Activated naive CD4-positive, alpha-beta T cell (primary cell): ENCODE results near the gene NTN4.
"Not testable (repeated sequence)": the region's sequence is repeated elsewhere in the genome, so short reads cannot be mapped to it uniquely, and the experiment has no call there.

ENCODE experiments used
- DNase-seq, 4 experiments: peaks; one replicate each; lab custom pipeline; 2025; lab: John Stamatoyannopoulos, UW

Gene NTN4

DNA sequence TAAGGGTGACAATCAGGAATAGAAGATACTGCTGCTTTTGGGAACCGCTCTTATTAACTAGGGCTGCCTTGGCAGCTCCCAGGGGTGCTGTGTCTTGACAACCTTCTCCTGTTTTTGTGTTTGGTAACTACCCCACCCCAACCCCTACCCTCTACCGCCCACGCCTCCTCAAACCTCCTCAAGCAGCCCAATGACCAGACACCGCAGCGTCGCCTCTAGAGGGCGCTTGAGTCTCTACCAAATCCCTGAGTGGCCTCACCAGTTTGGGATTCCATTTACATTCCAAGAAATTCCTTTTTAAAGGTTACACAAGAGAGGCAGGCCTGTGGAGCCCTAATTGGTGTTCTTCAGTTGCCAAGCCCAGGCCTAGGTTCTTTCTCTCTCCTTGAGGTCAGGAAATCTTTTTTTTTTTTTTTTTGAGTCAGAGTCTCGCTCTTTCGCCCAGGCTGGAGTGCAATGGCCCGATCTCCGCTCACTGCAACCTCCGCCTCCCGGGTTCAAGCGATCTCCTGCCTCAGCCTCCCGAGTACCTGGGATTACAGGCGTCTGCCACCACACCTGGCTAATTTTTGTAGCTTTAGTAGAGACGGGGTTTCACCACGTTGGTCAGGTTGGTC lies 166.9 kb downstream of the NTN4 start:
- DNase-seq, result no peak

DNA sequence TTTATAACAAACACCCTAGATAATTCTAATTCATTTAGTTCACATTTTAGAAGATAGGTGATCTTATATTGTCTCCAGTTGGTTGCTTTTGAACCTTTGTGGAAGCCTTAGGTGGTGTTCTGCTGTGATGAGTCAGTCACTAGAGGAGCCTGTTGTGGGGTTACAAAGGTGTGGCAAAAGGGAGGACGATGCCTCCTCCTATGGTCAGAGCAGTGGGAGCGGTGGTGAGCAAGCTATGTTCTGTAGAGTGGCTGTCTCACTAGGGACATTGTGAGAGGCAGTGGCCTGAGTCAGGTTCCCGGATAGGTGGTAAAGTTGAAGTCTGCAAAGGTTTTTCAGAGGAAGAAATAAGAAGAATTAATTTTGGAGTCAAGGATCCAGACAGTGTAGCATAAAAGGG lies 167.7 kb downstream of the NTN4 start:
- DNase-seq, result no peak

DNA sequence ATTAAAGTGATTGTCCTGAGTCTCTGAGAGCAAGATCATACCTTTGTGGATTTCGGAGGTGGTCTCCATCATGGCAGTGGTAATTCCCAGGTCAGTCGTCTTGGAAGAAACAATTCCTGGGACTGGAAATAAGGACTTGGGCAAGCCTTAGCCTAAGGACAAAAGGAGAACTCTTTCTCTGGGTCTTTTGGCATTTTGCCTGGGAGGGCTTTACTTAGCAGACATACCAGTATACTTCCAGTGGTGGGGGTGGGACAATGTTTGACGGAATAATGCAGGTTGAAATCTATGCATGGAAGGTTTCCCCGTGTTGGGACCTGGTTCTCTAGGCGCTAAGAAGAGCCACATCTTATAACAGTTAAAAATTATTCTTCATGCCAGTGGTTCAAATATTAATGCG lies 168.8 kb downstream of the NTN4 start:
- no peak for DNase-seq

DNA sequence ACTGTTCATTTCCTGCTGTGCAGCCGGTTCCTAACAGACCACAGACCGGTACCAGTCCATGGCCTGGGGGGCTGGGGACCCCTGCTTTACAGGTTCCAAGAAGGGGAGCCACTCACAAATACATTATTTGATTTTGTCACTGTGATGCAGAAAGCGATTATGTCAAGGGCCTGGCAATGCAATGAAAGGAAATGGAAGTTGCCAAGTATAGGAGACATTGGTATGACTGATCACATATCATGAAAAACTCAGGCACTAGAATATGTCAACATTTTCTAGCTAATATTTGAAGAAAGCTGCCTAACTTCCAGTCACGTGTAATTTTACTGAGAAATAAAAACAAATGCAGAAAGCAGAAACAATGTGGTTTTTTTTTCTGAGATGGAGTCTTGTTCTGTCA lies 170.4 kb downstream of the NTN4 start:
- no peak for DNase-seq

DNA sequence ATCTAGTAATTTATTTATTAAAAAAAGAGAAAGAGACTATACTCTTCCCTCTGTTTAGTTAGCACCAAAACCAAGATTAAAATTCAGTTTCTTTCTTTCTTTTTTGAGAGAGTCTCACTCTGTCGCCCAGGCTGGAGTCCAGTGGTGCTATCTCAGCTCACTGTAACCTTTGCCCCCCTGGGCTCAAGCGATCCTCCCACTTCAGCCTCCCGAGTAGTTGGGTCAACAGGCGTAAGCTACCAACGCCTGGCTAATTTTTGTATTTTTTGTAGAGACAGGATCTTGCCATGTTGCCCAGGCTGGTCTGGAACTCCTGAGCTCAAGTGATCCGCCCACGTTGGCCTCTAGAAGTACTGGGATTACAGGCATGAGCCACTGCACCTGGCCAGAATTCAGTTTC lies 174.1 kb downstream of the NTN4 start:
- not testable (repeated sequence) for DNase-seq

DNA sequence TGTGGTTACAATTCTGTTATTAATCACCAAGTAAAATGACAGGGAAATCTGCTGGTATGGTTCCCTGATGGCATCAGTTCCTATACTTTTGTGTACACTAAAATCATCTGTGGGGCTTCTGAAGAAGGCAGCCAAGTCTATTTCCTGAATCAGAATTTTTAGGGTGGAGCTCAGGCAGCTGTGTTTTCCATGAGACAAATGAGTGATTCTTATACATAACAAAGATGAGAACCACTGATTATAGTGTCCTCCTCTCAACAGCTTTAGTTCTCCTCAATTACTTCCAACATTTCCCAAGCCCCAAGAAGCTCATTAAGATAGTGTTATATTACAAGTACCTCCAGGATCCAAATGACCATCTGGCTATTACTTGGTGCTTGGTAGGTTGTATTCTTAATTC lies 174.8 kb downstream of the NTN4 start:
- no peak for DNase-seq

DNA sequence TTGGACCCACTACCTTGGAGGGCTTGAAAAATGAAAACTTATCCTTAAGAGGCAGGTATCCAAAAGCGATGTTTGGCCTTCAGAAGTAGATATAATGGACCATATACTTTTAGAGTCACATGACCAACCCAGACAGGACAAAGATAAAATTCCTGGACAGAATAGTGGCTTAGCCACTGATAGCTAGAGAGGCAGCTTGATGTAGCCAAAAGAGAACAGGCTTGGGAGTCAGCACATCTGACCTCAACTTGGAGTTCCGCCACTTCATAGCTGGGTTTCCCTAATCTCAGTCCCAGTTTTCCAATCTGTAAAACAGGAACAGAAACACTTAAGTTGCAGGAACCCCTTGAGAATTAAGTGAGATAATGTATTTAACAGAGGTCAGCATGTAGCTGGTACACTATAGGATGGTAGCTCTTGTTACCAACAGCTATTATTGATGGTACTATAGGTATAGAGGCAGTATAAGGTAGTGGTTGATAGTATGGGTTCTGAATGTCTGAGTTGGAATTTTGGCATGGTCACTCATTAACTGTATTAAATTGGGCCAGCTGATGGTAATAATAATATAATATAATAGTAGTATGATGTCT lies 176.1 kb downstream of the NTN4 start:
- no peak for DNase-seq

DNA sequence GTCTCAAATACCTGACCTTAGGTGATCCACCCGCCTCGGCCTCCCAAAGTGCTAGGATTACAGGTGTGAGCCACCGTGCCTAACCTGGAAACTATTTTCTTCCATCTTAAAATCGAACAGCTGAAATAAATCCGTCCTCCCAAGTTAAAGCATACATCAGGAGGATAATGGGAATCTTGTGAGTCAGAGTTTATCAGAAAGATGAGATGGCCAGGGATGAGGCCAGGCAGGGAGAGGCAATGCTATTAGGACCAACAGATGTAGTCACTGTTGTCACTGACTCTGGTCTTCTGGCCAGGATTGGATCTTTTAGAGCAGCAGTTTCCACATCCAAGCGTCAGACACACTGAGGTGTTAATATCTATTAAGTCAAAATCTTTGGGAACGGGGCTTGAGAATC lies 177.5 kb downstream of the NTN4 start:
- no peak for DNase-seq

DNA sequence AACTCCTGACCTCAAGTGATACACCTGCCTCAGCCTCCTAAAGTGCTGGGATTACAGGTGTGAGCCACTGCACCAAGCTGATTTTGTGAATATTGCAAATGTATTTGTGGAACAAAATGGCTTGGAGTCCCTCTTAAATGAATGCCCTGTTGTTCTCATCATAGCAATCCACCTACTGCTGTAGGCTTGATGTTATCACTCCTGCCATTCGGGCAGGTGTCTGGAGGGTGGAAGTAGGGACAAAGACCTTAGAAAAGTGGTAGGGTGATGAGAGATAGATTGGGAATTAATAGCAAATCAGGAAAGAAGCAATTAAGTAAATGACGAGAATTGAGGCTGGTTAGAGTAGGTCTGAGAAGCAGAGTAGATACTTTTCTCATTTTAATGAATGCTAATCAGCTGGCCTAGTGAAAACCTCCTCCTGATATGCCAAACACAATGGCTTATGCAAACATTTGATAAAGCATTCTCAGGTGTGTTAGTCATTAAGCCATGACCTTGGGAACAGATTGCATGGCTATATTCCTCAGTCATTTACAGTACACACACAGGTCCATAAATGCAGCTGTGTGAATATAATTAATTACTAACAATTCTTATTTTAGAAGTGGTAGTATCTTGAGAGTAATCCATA lies 178.8 kb downstream of the NTN4 start:
- no peak for DNase-seq

DNA sequence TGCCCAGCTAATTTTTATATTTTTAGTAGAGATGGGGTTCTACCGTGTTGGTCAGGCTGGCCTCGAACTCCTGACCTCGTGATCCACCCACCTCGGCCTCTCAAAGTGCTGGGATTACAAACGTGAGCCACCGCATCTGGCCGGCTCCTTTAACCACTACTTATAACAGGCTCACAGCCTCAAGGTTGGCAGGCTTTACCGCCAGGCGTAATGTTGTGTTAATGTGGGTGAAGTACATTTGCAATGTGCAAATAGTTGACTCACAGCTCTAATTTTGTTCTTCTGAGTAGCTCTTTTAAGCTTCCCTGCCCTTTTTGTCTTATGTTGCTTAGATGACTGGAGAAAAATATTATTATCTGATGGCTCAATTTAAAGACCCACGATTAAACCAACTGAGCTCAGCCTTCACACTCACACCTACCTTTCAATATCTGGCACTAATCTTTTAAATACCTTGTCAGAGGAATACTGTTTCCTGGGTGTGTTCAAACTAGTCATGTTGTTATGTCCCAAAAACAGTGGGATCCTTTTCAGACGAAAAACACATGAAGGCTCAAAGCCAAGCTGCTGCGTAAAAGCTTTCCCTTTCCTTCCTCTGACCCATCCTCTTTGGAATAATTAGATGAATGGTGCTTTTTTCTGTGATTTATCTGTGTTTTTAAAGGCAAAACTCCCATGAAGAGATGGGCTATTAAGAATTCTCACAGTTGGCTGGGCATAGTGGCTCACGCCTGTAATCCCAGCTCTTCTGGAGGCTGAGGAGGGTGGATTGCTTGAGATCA lies 182.1 kb downstream of the NTN4 start:
- DNase-seq, result no peak
